Measurements from ENCODE around the gene CWC15. TPM values are rescaled to one million over a fixed set of nuclear protein-coding genes. Genes with fewer than 3 reads are reported as not detected.
"Not testable (repeated sequence)": the region's sequence is repeated elsewhere in the genome, so short reads cannot be mapped to it uniquely, and the experiment has no call there.

The CWC15 gene
- total RNA-seq (2014; rRNA removed; shearing (Covaris generic); ENCODE audit: low replicate concordance), result 62.2 and 63.9 TPM in 2 replicates

DNA sequence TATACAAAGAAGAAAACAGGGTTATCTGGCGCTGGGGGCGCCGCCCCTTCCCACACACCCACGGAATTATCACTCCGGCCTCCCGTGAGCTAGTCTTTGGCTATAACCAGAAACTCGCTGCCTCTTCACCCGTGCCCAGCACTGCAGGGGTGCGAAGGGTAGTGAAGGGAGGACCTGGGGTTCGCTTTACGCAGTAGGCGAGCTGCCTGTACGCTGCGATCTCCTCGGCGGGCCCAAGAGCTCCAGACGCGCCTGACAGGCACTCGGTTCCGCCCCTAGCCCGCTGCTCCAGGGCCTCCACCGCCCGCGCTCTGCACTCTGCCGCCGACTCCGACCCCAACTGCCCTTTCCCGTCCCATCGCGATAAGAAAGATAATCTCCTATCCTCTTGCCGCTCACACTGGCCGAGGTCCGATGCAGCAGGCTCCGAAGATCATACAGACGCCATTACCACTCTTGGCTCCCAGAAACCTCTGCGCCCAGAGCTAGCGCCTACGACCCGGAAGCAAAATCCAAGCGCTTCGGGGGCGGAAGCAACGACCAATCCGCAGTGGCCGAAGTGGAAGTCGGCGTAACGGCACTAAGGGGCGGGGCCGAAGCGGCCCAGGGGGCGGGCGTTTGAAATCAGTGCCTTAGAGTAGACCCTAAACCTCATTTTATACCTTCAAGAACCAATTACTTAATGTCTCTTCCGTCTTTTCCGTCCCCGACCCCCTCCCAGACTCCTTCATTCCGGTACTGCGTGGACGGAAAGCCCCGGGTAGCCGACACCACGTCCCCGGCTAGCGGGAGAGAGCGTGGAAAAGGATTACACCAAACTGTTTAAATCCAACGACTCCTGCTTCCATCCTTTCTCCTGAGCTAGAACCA lies at the start of gene CWC15, which contains the start of gene KDM4D:
Gene CWC15, minus strand, starts transcription at position 458 of the 870 bp plus-strand sequence. CDS start 1,371 bp downstream, outside the sequence.
Gene KDM4D, plus strand, starts transcription at position 611 of the 870 bp plus-strand sequence. CDS start 23,664 bp downstream, outside the sequence.
- Histone ChIP-seq H3K36me3 (peaks cover 38% of the 10 kb centered on the region), H3K9me3 (no peaks in the 10 kb centered on the region), H3K4me3 (peak within 1 kb of the TSS; percentile 87), H3K27me3 (no peaks in the 10 kb centered on the region)
- peak; percentile 95 for DNase-seq

DNA sequence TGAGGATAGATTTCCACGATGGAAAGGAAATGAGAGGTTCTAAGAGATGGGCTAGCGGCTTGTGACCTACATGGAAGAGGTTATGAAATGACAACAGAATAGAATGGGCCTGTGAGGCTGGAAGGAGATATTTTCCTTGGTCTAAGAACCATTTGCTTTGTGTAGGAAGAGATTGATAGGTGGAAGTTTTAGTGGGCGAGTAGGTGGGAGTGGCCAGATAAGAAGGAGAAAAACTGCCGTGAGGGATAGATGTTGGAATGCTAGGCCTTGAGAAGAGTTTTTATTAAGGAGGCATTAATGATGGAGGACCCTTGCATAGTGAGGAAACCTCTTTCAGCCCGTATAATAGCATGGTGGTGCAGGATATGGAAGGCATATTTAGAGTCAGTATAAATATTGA lies 48.1 kb upstream of the CWC15 start:
- not testable (repeated sequence) for H3K4me3 ChIP-seq, DNase-seq, H3K9me3 ChIP-seq, H3K36me3 ChIP-seq, H3K27me3 ChIP-seq

DNA sequence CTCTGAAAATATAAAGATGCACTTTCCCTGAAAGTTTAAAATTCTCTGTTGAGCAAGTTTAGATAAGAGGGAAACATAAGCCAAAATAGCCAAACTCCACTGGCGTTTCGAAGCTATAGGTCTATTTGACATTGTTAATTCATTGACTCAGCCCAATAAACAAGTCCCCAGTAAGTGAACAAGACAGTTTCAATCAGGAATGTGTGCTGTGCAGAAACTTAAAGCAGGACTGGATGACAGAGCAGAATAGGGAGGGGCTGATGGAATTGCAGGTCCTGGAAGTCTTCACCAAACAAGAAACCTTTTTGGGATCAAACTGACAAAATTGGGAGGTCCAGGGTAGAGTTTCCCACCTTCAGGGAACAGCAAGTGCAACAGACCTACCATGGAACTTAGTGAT lies 42.8 kb upstream of the CWC15 start:
- Histone ChIP-seq H3K36me3 (no peaks in the 10 kb centered on the region), H3K27me3 (no peaks in the 10 kb centered on the region), H3K4me3 (no peak overlapping the region), H3K9me3 (no peaks in the 10 kb centered on the region)
- DNase-seq, result no peak

DNA sequence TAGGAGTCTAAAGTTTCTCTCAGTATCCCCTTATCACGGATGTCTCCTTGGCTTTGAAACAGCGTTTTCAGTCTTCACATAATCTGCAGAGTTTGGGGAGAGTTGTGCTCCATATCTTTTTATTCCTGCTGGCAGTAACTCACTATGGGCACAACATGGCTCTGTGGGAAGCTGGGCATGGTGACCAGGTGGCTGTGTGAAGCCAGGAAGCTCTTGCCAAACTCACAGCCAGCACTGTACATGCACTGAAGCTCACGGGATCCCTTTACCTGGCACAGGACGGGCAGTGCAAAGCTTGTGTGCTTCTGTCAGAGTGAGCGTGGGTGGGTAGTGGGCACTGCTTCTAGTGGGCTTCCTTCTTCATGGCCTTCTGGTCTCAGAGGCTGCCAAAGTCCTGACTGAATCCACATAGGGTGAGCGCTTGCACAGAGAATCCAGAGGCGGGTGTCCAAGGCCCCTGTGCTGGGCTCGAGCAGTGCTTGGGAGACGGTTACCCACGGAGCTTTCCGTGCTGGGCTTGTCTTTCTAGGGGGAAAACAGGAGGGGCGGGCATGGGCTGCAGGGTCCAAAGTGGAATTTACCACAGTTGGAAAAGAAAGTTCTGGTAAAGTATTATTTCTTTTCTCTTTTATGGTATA lies 40.9 kb upstream of the CWC15 start:
- Histone ChIP-seq H3K27me3 (no peaks in the 10 kb centered on the region), H3K9me3 (no peaks in the 10 kb centered on the region), H3K36me3 (no peaks in the 10 kb centered on the region), H3K4me3 (no peak overlapping the region)
- no peak for DNase-seq

DNA sequence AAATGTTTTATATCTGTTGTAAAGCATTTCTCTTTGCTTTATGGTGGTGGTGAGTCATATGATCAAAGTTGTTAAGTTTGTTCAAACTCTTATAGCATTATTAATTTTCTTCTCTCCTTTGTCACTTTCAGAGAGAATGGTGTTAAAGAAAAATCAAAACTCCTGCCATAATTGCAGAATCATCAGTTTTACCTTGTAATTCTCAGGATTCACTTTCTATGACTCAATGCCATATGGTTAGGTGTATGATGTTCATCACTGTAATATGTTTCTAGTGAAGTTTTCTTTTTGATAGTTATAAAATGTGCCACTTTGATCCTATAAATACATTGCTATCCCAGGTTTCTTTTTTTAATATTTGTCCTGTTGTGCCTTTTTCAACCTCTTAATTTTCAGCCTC lies 38.0 kb upstream of the CWC15 start:
- H3K36me3 ChIP-seq, result no peaks in the 10 kb centered on the region
- 0 out of 2 replicates have a peak, but pooled peaks cover 4% of the 10 kb centered on the region for H3K27me3 ChIP-seq

DNA sequence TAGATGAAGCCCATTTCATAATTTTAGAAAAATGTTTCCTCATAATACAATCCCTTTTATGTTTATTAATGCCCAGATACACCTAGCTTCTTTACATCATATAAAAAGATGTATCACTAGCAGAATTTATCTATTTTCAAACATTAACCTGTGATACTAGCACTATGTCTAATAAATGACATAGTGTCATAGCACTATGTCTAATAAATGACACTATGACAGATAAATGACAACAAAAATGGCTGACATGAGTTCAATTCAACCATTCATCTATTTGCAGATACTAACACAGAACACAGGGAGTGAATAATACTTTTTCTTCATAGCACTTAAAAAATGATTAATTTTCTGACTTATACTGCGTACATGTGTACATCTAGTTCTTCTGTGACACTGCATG lies 32.3 kb upstream of the CWC15 start:
- Histone ChIP-seq H3K9me3 (peaks cover 3% of the 10 kb centered on the region; the same call in 1 of the 2 replicates), H3K4me3 (no peak overlapping the region), H3K27me3 (0 out of 2 replicates have a peak, but pooled peaks cover 4% of the 10 kb centered on the region), H3K36me3 (no peaks in the 10 kb centered on the region)
- DNase-seq, result no peak

More for the DNA sequence above, 38.0 kb upstream of the CWC15 start:
- peaks cover 3% of the 10 kb centered on the region; the same call in 1 of the 2 replicates for H3K9me3 ChIP-seq
- no peak overlapping the region for H3K4me3 ChIP-seq
- no peak for DNase-seq

DNA sequence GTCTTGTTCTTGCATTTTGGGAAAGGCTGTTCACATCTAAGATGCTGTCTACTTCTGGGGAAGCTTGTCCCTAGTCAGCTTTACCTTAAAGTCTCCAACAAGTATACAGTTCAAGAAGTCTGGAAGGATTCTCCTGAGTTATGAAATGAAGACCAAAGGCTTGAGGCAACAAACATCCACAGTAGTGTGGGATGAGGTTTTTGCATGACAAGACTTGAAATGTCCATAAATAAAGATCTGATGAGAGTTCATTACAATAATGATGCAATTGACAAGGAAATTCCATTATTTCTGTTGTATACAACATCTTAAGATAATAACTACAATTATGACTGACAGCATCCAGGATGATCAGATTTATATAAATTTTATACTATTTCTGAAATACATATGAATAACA lies 30.4 kb upstream of the CWC15 start:
- no peaks in the 10 kb centered on the region for H3K36me3 ChIP-seq
- H3K4me3 ChIP-seq, result no peak overlapping the region
- DNase-seq, result no peak
- H3K27me3 ChIP-seq, result 0 out of 2 replicates have a peak, but pooled peaks cover 2% of the 10 kb centered on the region
- peaks cover 3% of the 10 kb centered on the region; the same call in 1 of the 2 replicates for H3K9me3 ChIP-seq

DNA sequence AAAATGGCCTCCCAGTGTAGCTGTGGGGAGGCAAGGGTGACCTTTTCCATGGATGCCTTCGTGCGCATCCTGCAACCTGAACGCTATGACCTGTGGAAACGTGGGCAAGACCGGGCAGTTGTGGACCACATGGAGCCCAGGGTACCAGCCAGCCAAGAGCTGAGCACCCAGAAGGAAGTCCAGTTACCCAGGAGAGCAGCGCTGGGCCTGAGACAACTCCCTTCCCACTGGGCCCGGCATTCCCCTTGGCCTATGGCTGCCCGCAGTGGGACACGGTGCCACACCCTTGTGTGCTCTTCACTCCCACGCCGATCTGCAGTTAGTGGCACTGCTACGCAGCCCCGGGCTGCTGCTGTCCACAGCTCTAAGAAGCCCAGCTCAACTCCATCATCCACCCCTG lies 24.9 kb upstream of the CWC15 start:
- DNase-seq, result no peak
- no peak overlapping the region for H3K4me3 ChIP-seq
- H3K9me3 ChIP-seq, result no peaks in the 10 kb centered on the region
- H3K36me3 ChIP-seq, result no peaks in the 10 kb centered on the region
- peaks cover 2% of the 10 kb centered on the region; the same call in 1 of the 2 replicates for H3K27me3 ChIP-seq

DNA sequence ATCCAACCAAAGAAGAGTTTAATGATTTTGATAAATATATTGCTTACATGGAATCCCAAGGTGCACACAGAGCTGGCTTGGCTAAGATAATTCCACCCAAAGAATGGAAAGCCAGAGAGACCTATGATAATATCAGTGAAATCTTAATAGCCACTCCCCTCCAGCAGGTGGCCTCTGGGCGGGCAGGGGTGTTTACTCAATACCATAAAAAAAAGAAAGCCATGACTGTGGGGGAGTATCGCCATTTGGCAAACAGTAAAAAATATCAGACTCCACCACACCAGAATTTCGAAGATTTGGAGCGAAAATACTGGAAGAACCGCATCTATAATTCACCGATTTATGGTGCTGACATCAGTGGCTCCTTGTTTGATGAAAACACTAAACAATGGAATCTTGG lies 24.1 kb upstream of the CWC15 start:
- DNase-seq, result no peak
- Histone ChIP-seq H3K36me3 (no peaks in the 10 kb centered on the region), H3K27me3 (peaks cover 6% of the 10 kb centered on the region; the same call in 1 of the 2 replicates), H3K4me3 (no peak overlapping the region), H3K9me3 (no peaks in the 10 kb centered on the region)

DNA sequence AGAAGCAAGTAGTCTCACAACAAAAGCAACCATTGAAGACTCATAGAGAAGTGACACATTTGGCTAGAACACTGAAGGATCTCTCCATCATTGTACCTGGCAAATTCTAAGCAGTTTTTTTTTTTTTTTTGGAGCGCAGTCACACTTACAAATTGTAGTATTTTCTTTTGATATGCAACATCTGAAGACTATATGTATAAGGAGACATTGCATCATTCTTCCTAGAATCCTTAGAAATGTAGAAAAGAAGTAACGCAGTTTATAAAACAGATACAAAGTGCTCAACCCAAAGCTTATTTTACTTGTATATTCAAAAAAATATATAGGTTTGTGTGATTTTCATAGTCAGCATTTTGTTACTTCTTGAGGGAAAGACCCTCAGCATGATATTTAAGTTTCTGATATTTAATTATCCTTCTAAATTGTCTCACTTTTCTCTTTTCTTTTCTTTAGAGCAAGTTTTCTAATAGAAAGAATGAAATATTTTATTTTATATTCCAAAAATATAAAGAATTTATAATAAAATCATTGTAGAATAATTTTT lies 20.1 kb upstream of the CWC15 start:
- no peaks in the 10 kb centered on the region for H3K9me3 ChIP-seq
- H3K36me3 ChIP-seq, result no peaks in the 10 kb centered on the region
- DNase-seq, result no peak
- peaks cover 11% of the 10 kb centered on the region; the same call in 1 of the 2 replicates for H3K27me3 ChIP-seq
- H3K4me3 ChIP-seq, result no peak overlapping the region

DNA sequence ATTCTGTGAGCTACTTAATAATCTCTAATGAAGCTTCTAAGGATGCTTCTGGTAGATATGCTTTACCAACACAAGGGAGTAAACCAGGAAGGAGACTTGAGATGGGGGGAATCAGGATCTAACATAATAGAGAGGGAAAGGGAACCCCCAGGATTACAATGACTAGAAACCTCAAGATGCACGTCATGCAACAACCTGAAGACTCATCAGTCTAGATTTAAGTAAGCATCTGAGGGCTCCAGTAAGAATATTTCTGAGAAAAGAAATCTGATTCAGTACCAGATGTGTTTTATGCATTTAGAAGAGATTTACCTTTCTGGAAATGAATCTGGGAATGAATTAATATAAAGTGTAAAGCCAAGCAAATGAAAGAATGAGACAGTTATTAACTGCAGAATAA lies 15.4 kb upstream of the CWC15 start:
- no peak for DNase-seq
- peaks cover 11% of the 10 kb centered on the region for H3K27me3 ChIP-seq
- no peaks in the 10 kb centered on the region for H3K9me3 ChIP-seq
- no peaks in the 10 kb centered on the region for H3K36me3 ChIP-seq
- no peak overlapping the region for H3K4me3 ChIP-seq

DNA sequence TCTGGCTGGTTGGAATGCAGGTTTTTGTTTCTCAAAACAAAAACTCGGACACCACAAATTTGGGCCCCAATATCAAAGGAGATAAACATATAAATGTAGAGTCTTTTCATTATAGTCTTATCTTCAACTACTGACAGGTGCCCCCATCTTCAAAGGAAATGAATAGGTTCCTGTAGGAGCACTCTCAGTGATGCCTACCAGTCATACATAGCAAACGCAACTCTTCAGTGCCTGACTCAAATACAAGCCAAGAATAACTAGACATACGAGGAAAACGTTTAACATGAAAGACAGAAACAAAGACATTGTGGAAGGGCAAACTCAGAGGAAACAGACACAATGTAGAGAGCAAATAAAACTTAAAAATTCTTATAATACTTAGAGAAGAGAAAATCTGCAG lies 14.0 kb upstream of the CWC15 start:
- Histone ChIP-seq H3K9me3 (no peaks in the 10 kb centered on the region), H3K36me3 (no peaks in the 10 kb centered on the region), H3K4me3 (no peak overlapping the region), H3K27me3 (peaks cover 7% of the 10 kb centered on the region; the same call in 1 of the 2 replicates)
- DNase-seq, result no peak

DNA sequence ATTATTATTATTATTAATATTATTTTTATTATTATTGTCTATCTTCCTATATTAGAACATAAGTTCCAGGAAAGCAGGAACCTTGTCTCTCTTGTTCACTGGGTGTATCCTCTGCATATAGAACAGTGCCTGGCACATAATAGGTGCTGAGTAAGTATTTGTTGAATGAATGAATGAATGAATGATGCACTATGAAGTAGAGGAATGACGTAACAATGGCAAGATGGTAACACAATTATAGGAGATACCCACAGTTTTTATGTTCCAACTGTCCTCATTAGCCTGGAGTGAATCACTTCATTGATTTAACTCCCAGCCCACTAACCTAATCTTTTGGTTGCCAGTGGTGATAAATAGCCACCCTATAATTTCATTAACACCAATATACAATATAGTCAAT lies 2.2 kb upstream of the CWC15 start:
- DNase-seq, result no peak
- no peaks in the 10 kb centered on the region for H3K27me3 ChIP-seq
- H3K36me3 ChIP-seq, result peaks cover 16% of the 10 kb centered on the region

DNA sequence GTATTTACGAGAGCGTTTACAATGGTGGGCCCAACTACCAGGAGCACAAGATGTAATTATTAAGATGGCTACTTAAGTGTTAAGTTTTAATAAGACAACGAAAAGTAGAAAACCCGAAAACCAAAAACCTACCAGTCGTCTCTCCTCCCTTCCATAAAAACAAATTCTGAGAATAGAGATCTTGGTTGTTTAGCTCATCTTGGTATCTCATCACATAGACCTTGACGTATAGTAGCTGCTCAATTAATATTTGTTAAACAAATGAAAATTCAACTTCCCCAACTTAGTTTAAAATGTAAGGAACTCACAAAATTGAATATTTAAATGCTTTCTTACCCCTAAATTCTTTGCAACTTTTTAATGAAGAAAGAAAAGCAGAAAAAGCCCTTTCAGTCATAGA lies 822 bp upstream of the CWC15 start:
- no peak for DNase-seq

More for the DNA sequence above, 2.2 kb upstream of the CWC15 start:
- Histone ChIP-seq H3K4me3 (no peak overlapping the region), H3K9me3 (no peaks in the 10 kb centered on the region)

DNA sequence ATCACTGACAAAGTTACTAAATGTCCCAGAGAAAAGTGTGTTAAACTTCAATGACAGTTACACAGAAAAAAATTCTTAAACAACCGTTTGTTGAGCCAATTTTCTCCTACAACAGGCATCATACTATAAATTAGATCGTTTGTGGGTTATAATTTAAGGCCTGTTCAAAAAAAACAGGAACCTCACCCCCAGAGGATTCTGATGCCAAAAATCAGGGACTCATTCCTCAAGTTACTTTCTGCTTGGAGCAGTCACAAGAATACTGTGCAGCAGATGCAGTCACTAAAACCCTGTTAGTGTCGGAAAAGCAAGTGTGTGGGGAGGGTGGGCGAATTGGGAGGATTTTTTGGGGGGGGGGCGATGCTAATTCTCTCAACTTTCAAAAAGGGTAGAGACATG lies 657 bp downstream of the CWC15 start:
- H3K9me3 ChIP-seq, result no peaks in the 10 kb centered on the region
- DNase-seq, result no peak
- no peaks in the 10 kb centered on the region for H3K27me3 ChIP-seq
- peak overlapping the region; percentile 87 for H3K4me3 ChIP-seq
- peaks cover 44% of the 10 kb centered on the region for H3K36me3 ChIP-seq

More for the DNA sequence above, 822 bp upstream of the CWC15 start:
- Histone ChIP-seq H3K4me3 (peak overlapping the region; percentile 87), H3K27me3 (no peaks in the 10 kb centered on the region), H3K9me3 (no peaks in the 10 kb centered on the region), H3K36me3 (peaks cover 31% of the 10 kb centered on the region)

DNA sequence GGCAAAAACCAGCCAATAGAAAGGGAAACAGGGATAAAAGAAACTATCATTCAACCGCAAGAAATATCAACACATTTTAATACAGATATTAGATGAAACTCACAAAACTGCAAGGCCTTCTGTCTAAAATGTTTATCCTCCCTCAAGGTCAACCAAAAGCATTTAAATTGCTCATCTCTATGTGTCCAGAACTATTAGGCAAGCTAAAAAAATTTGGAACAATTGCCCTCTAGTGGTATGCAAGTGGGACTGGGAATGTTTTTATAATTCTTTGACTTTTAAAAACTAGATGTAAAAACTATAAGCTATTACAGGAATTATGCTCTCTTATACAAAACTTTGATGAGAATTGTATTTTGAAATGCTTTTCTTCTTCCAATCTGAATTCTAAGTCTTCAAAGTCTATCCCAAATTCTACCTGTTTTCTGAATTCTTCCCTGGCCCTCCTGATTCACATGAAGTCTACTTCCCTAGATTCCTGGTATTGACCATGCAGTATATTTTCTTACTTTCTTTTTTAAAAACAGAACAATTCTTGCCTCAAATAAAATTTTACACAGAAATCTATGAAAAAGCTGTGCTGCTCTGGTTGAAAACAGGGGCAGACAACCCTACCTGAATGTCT lies 4.9 kb downstream of the CWC15 start:
- peaks cover 80% of the 10 kb centered on the region for H3K36me3 ChIP-seq

More for the DNA sequence above, 4.9 kb downstream of the CWC15 start:
- DNase-seq, result no peak
- Histone ChIP-seq H3K27me3 (no peaks in the 10 kb centered on the region), H3K9me3 (no peaks in the 10 kb centered on the region), H3K4me3 (no peak overlapping the region)
